Posterior cingulate gyrus (tissue), 11 donors: ENCODE measurements around the gene CLTRN.
"Not testable (repeated sequence)": the region's sequence is repeated elsewhere in the genome, so short reads cannot be mapped to it uniquely, and the experiment has no call there.

Experiments used
- DNase-seq, 10 donors: peaks; one replicate each; pipeline versions ENCODE4 v3.0.0 to v3.0.0-alpha.2; 2020 to 2021; ENCODE audit warnings: mixed read lengths in 3 of 10
- intact Hi-C: fragments of 100-400 bp; cut with DNase I; formaldehyde crosslinking; loops from one replicate; pipeline ENCODE4 v1.15.1; 2023

The CLTRN gene

DNA sequence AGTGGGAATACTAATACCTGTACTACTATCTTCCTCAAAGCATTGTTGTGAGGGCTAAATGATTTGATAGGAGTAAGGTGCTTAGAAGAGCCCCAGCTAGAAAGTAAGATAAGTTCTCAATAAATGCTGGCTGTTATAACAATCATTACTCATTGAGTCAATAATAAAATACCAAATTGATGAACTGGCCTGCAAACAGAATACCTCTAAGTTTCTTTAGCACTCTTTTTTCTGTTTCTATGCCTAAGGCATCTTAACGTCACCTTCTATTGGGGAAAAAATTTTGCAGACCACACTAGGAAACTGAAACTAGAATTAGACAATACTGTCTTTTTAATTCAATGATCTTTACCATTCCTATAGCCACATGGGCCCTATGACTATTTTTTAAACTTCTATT lies 1.2 kb downstream of the CLTRN start:
- intact Hi-C loops: no loop called here
- DNase-seq: no peak

DNA sequence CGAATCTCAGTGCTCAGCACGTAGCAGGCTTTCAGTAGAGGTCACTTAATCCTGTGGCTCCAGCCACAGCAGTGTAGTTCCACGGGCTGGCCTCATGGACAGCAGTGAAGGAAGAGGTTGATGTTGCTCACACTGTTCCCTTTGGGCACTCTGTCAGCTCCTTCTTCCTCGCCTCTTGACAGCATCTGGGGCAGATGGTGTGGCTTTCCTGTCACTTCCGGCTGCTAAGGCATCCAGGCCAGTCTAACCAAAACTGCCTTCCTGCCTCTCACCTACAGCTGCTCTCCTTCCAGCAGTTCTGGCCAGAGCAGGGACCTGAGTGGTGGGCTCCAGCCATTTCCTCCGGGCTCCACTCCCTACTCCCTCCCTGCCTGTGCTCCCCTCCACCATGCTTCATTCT lies 9.8 kb downstream of the CLTRN start:
- intact Hi-C loops, DNase-seq: not testable (repeated sequence)

- intact Hi-C loops: no loop called here
- no peak for DNase-seq
Measured at GRCh38 chrX:15653961-15654360, 10.6 kb downstream of the CLTRN start.

DNA sequence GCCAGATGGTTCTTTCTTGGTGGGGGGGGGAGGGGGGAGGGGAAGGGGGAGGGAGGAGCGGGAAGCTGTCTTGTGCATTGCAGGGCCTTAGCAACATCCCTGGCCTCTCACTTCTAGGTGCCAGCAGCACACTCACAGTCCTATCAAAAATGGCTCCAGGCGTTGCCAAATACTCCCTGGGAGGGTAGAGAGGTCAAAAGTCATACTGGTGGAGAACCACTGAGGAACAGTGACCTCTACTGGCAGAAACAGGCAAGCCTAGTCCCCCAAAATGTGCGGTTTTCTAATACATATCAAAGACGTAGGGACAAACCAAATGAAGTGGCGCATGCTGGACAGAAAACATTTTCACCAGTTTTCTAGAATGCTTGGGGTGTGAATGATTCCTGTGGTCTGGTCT lies 17.1 kb downstream of the CLTRN start:
- DNase-seq, intact Hi-C loops: not testable (repeated sequence)

- intact Hi-C loops: no loop called here
- DNase-seq: peak in 2 of 10 donors; percentile 77 to 84
Measured at GRCh38 chrX:15646543-15646942, 18.1 kb downstream of the CLTRN start.

- DNase-seq: peak in 2 of 10 donors; percentile 10 to 74
- intact Hi-C loops: no loop called here
Measured at GRCh38 chrX:15646031-15646430, 18.6 kb downstream of the CLTRN start.

DNA sequence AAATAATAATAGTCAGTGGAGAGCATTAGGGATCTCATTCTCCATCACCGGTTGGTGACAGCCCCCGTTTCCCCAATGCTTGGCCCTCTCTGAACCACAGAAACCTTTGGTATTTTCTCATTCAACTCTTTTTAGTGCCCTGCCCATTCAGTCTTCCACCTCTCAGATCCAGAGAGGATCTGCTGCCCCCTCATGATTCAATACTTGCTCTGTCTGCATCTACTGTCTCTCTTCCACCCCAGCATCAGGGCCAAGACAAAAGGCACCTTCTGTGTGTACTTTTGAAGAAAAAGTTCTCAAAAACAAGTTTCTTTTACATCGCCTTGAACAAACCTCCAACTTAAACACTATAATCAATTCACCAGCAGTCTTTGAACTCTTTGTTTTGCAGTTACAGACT lies 19.3 kb downstream of the CLTRN start:
- intact Hi-C loops: no loop called here
- DNase-seq: no peak

DNA sequence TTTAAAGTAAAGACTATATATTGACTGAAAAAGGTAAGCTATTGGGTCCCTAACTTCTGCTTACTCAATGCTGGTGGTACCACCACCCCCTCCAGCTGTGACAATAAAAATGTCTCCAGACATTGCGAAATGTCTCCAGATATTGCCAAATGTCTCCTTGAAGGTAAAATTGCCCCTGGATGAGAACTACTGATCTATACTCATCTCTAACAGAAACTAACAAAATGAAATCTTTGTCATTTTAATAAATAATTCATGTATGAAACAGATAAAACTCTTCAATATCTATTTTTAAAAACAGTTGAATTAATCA lies 20.1 kb downstream of the CLTRN start:
- intact Hi-C loops: no loop called here
- DNase-seq: no peak

- intact Hi-C loops: no loop called here
- no peak for DNase-seq
Measured at GRCh38 chrX:15643786-15644559, 20.6 kb downstream of the CLTRN start.

- intact Hi-C loops: no loop called here
Measured at GRCh38 chrX:15631637-15632036, 33.0 kb downstream of the CLTRN start.

GRCh38 chrX:15623054-15623453 lies 41.6 kb downstream of the CLTRN start:
- DNase-seq: no peak
- intact Hi-C loops: no loop called here

More at GRCh38 chrX:15631637-15632036, 33.0 kb downstream of the CLTRN start:
- DNase-seq: no peak

- intact Hi-C loops: no loop called here
- DNase-seq: no peak
Measured at GRCh38 chrX:15619053-15619755, 45.4 kb downstream of the CLTRN start.

DNA sequence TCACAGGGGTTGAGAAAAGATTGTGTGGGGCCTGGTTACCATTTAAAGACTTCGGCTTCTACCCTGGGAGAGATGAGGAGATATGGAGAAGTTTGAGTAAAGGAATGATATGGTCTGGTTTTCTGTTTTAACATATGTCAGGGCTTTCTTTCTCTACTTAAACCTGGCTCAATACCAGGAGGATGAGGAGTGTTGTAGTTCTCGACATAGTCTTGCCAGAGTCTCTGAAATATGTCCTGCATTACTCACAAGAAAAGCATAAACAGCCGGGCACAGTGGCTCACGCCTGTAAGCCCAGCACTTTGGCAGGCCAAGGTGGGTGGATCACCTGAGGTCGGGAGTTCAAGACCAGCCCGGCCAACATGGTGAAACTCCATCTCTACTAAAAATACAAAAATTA lies 47.5 kb downstream of the CLTRN start:
- intact Hi-C loops: no loop called here
- no peak for DNase-seq

- intact Hi-C loops: no loop called here
- no peak for DNase-seq
Measured at GRCh38 chrX:15616531-15616930, 48.1 kb downstream of the CLTRN start.

DNA sequence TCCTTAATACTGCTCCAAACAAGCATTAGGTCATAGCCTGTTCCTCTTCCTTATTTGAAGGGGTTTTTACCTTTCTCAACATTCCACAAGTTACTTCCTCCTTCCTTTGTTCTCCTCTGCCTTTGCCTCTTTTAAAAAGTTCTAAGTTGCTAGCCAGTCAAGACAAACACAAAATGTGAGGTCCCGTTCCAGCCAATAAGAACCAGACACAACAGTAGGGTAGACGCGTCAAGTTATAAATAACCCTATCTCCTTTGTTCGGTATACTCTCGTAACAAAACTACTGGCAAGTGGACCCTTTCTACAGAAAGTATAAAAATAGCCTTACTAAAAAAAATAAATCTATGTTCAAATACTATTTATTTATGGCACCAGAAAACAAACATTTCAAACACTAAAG lies 57.5 kb downstream of the CLTRN start:
- intact Hi-C loops: no loop called here
- no peak for DNase-seq

- intact Hi-C loops: no loop called here
- DNase-seq: no peak
Measured at GRCh38 chrX:15606136-15606535, 58.5 kb downstream of the CLTRN start.

GRCh38 chrX:15605226-15605625 lies 59.4 kb downstream of the CLTRN start:
- DNase-seq: no peak
- intact Hi-C loops: no loop called here

- no peak for DNase-seq
- intact Hi-C loops: no loop called here
Measured at GRCh38 chrX:15602761-15603160, 61.8 kb downstream of the CLTRN start.

GRCh38 chrX:15601932-15602331 lies 62.7 kb downstream of the CLTRN start:
- intact Hi-C loops: no loop called here
- no peak for DNase-seq

DNA sequence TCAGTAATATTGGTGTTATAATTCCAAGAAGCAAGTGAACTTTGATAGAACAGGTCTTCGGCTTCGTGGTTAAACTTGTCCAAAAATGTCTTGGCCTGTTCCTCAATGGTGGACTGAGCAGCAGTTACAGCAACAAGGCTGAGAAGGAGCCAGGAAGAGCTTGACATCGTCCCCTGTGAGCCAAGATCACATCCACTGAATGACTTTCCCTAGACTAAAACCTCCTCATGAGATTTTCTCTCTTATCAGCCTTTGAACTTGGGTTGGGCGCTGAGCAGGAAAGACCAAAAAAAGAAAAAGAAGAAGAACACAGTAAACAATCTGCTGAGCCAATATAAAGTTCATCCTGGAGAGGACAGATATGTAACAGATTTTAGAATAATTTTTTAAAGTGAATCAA lies 63.9 kb downstream of the CLTRN start, which contains the start of gene ACE2:
TSS of gene ACE2 (minus strand) at position 216 of the 400 bp plus-strand sequence. CDS start at position 167, 49 bp downstream.
- no peak for DNase-seq
- intact Hi-C loops: no loop called here

DNA sequence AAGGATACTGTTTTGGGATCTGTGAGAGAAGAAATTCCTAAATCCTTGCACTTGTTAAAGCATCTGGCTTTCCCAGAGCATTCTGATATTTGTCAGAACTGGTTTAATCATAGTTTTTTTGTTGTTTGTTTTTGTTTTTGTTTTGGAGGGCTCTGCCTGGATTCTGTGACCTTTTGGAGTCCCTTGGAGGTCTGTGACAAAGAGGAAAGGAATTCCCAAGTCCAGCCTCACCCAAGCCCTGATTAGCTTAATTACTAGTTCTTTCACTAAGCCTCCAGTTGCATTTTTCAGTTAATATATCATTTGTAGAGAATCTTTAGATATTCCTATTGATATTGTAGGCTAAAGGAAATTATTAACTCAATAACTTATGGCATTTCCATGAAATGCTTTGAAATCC lies 64.6 kb downstream of the CLTRN start:
- no peak for DNase-seq
- intact Hi-C loops: no loop called here

DNA sequence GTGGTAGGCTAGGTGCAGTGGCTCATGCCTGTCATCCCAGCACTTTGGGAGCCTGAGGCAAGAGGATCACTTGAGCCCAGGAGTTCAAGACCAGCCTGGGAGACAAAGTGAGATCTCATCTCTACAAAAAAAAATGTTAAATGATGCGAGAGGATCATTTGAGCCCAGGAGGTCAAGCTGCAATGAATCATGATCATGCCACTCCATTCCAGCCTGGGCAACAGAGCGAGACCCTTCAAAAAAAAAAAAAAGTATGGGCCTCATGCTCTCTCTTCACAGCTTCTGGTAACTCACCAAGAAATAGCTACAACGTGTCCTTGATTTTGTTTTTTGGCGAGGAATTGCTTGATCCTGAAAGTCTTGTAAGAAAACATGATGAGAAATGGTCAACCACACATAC lies 65.1 kb downstream of the CLTRN start:
- intact Hi-C loops: no loop called here
- DNase-seq: no peak
